RWPE2 (cell line): Measurements from ENCODE around the gene USP34.

Experiments used
- ATAC-seq: fragments of 200-7000 bp; cut with Tn5 transposase; 3 replicates; pipeline ENCODE4 v1.9.1; 2021; ENCODE audit warnings: low read depth
- DNase-seq: peaks from one replicate; pipeline ENCODE4 v3.0.0-alpha.2; 2020; ENCODE audit warnings: low spot score
- H3K27ac ChIP-seq: fragments of 450-650 bp; 2 replicates; pipeline ENCODE4 v1.5.1; 2017; ENCODE audit warnings: mild to moderate bottlenecking; ENCODE audit not compliant: poor library complexity, severe bottlenecking
- H3K27me3 ChIP-seq: fragments of 250-450 bp; sonication (Bioruptor Pico); 2 replicates; pipeline ENCODE4 v1.5.1; 2021; ENCODE audit warnings: mild to moderate bottlenecking, moderate library complexity; ENCODE audit not compliant: insufficient read depth, poor library complexity, severe bottlenecking
- H3K36me3 ChIP-seq: fragments of 250-450 bp; sonication (Bioruptor Pico); 2 replicates; pipeline ENCODE4 v1.5.1; 2020; ENCODE audit warnings: low read depth, mild to moderate bottlenecking, moderate library complexity
- H3K4me1 ChIP-seq: fragments of 250-450 bp; sonication (Bioruptor Pico); 2 replicates; pipeline ENCODE4 v1.5.1; 2021; ENCODE audit warnings: mild to moderate bottlenecking, moderate library complexity; ENCODE audit not compliant: insufficient read depth, poor library complexity, severe bottlenecking
- H3K4me3 ChIP-seq: fragments of 250-450 bp; sonication (Bioruptor Pico); 2 replicates; pipeline ENCODE4 v1.5.1; 2021; ENCODE audit warnings: mild to moderate bottlenecking, moderate library complexity; ENCODE audit not compliant: severe bottlenecking
- H3K9me3 ChIP-seq: fragments of 250-450 bp; sonication (Bioruptor Pico); 2 replicates; pipeline ENCODE4 v1.5.1; 2021; ENCODE audit warnings: mild to moderate bottlenecking, moderate library complexity; ENCODE audit not compliant: severe bottlenecking
- TF ChIP-seq, protein P1 (sequence below): fragments of 450-650 bp; IDR thresholded peaks from one replicate; pipeline ENCODE4 v1.5.1; 2017; ENCODE audit warnings: mild to moderate bottlenecking, moderate library complexity; ENCODE audit not compliant: poor library complexity, severe bottlenecking

Gene USP34

DNA sequence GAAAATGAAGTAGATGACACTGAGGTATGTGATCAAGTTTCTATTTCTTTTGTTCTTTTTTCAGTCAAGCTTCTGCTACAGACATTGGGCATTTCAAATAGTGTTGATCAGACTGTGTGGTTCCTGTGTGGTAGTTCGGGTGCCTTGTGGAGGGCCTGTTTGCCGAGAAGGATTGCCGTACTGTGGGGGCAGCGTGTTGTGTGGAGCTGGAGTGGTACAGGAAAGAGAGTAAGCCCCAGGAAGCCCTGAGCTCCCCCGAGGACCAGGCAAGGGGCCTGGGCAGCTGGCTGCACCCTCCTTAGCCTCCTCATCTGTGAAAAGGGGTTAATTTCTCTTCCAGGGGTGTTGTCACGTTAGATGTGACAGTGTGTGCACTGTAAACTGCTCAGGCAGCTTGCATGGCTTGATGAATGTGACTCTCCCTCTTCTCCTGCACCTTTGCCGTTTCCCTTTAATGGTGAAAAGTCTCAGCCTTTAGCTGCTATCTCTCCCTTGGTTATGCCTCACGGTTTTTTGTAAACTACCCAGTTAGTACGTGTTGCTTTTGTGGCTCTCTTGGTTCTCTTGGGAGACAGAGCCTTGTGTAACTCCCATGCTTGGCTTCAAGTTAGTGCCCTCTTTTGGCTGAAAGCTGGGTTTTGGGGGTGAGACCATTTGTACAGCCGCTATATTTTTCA lies 289.4 kb downstream of the USP34 start:
- Histone ChIP-seq H3K36me3 (peaks cover 77% of the 10 kb centered on the region), H3K9me3 (no peaks in the 10 kb centered on the region), H3K4me1 (peaks cover 26% of the 10 kb centered on the region), H3K27me3 (no peaks in the 10 kb centered on the region), H3K4me3 (no peak overlapping the region), H3K27ac (no peak overlapping the region)
- DNase-seq (no peak), ATAC-seq (no peak)
- TF ChIP-seq, protein P1, sequence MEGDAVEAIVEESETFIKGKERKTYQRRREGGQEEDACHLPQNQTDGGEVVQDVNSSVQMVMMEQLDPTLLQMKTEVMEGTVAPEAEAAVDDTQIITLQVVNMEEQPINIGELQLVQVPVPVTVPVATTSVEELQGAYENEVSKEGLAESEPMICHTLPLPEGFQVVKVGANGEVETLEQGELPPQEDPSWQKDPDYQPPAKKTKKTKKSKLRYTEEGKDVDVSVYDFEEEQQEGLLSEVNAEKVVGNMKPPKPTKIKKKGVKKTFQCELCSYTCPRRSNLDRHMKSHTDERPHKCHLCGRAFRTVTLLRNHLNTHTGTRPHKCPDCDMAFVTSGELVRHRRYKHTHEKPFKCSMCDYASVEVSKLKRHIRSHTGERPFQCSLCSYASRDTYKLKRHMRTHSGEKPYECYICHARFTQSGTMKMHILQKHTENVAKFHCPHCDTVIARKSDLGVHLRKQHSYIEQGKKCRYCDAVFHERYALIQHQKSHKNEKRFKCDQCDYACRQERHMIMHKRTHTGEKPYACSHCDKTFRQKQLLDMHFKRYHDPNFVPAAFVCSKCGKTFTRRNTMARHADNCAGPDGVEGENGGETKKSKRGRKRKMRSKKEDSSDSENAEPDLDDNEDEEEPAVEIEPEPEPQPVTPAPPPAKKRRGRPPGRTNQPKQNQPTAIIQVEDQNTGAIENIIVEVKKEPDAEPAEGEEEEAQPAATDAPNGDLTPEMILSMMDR: no peak

DNA sequence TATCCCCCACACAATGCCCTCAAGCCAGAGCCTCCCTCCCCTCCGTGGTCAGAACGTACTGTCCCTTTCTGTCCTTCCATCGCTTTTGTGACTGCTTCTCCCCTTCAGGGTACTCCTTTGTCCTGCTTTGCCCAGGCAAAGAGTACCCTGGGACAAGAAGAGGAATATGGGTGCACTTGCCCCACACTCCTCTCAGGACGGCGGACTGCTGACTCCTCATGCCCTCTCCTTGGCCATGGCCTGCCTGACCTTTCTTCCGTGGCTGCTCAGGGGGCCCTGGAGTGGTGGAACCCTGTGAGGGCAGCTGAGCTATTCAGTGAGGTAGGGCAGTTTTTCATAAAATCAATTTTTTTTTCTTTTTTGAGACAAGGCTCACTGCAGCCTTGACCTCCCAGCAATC lies 290.2 kb downstream of the USP34 start:
- Histone ChIP-seq H3K9me3 (no peaks in the 10 kb centered on the region), H3K27me3 (no peaks in the 10 kb centered on the region), H3K27ac (peak overlapping the region; percentile 16), H3K36me3 (peaks cover 69% of the 10 kb centered on the region), H3K4me1 (peaks cover 26% of the 10 kb centered on the region), H3K4me3 (no peak overlapping the region)
- ATAC-seq (no peak), DNase-seq (no peak)
- TF ChIP-seq, protein P1: no peak

DNA sequence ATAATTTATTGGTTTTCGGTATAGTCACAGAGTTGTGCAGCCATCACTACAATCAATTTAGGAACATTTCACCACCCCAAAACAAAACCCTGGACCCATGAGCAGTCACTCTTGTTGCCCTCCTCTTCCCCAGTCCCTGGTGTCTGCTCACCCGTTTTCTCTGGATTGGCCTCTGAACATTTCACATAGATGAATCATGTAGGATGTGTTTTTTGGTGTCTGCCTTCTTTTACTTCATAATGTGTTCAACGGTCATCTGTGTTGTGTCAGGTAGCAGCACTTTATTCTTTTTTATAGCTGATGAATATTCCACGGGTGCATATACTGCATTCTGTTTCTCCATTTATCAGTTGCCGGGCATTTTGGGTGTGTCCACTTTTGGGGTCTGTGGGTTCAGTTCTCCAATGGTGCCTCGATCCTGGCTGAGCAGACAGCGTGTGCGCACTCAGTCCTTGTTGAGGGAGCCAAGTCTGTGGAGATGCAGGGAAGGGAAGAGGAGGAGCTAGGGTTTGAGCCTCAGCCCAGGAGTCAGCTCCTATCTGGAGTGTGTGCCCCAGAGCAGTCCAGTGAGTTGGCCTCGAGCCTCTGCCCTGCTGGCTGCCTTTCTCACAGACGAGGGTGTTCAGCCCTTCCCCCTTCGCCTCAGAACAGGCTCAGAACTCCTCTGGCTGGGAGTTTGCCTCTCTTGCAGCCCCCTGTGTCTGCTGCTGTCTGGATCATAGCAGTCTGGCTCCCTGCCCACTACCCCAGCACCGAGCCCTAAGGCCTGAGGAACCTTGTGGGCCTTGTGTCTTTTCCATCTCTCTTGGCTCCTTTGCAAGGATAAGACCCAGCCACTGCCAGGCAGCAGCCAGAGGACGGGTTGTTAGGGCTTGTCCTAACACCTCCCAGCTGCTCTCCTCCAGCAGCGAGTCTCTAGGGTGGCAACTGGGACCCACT lies 290.9 kb downstream of the USP34 start:
- DNase-seq: no peak
- TF ChIP-seq, protein P1: no peak
- Histone ChIP-seq H3K27ac (peak overlapping the region; percentile 16), H3K9me3 (no peaks in the 10 kb centered on the region), H3K27me3 (no peaks in the 10 kb centered on the region), H3K4me3 (no peak overlapping the region), H3K4me1 (peaks cover 26% of the 10 kb centered on the region), H3K36me3 (peaks cover 62% of the 10 kb centered on the region)
- no peak; the same call in 2 of the 3 replicates for ATAC-seq

DNA sequence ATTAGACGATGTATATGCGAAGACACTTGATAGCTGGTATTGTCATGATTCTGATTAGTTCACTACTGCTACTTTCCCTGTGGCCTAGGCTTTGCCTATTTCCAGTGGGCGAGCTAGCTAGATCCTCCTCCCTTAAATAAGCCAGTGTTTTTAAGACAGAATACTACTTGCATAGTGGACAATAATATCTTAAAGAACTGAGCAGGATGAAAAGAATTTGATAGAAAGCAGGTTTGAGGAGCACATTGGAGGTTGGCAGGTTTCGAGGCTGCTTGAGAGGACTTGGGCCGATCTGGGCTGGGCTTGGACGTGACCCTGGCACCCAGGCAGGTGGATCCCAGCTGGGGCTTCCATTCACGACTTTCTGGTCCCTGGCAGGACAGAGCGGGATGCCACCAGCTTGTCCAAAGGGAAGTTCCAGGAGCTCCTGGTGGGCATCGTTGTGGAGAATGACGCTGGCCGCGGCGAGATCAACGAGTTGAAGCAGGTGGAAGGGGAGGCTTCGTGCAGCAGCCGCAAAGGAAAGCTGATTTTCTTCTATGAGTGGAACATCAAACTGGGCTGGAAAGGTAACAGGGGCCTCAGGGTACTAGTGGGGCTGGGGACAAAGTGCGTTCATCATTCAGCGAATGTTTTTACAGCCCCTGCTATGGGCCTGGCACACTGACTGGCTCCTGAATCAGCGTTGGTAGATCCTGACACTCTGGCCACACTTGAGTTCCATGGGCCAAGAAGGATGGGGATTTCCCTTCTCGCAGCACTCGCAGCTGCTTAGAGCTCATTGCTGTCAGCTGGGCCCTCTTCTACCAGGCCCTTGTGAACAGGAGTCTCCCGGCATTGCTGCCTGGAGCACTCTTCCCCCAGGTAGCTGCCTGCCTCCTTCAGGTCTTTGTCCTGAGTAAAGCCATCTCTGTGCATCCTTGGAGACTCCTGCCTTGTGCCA lies 292.0 kb downstream of the USP34 start:
- Histone ChIP-seq H3K27ac (peak overlapping the region; percentile 71), H3K36me3 (peaks cover 51% of the 10 kb centered on the region), H3K4me3 (peak overlapping the region; percentile 50), H3K9me3 (no peaks in the 10 kb centered on the region), H3K4me1 (peaks cover 26% of the 10 kb centered on the region), H3K27me3 (no peaks in the 10 kb centered on the region)
- no peak for DNase-seq
- TF ChIP-seq, protein P1: no peak
- ATAC-seq: no peak
